ENCODE data around the gene STK17B. TPM values are rescaled to one million over a fixed set of nuclear protein-coding genes. Genes with fewer than 3 reads are reported as not detected.
A peak's percentile ranks its signal among the peaks of the same experiment; 100 is the strongest.

The STK17B gene
- total and polyA plus RNA-seq, 2 of the 13 experiments (the other 11 are each of a cell fraction or from before 2014, with no cell fraction given), result 1.6 to 4.5 TPM

- TF ChIP-seq ZMYM3 (CRISPR knock-in tag; IDR thresholded peaks at IDR 0.05), result 0 out of 2 replicates have a peak, but pooled peaks have one; percentile 14
- TF ChIP-seq HNF4G (IDR thresholded peaks at IDR 0.05; ENCODE audit: borderline replicate concordance, low read depth, low read length), result no peak
- no peak for TF ChIP-seq HNF4G (CRISPR knock-in tag; IDR thresholded peaks at IDR 0.05; ENCODE audit: borderline replicate concordance, low read depth)
- no peak for TF ChIP-seq ZNF616 (CRISPR knock-in tag; IDR thresholded peaks at IDR 0.05; ENCODE audit: low read depth)
- TF ChIP-seq ZBTB1 (CRISPR knock-in tag; IDR thresholded peaks at IDR 0.05; ENCODE audit: borderline replicate concordance), result no peak
- 0 out of 2 replicates have a peak, but pooled peaks have one; percentile 47 for TF ChIP-seq MED1 (CRISPR knock-in tag; IDR thresholded peaks at IDR 0.05)
- 0 out of 2 replicates have a peak, but pooled peaks have one; percentile 19 for TF ChIP-seq ZNF12 (CRISPR knock-in tag; IDR thresholded peaks at IDR 0.05)
- TF ChIP-seq ZNF350 (CRISPR knock-in tag; IDR thresholded peaks at IDR 0.05; ENCODE audit: borderline replicate concordance, low read depth), result no peak
- no peak for TF ChIP-seq GMEB1 (CRISPR knock-in tag; IDR thresholded peaks at IDR 0.05; ENCODE audit: borderline replicate concordance)
- TF ChIP-seq IKZF5 (CRISPR knock-in tag; IDR thresholded peaks at IDR 0.05), result peak; percentile 56; the same call in 1 of the 2 replicates
- TF ChIP-seq NR2F6 (IDR thresholded peaks at IDR 0.05), result peak; percentile 89
- TF ChIP-seq NR2F6 (CRISPR knock-in tag; IDR thresholded peaks at IDR 0.05), result peak; percentile 96
- TF ChIP-seq NR1H2 (CRISPR knock-in tag; IDR thresholded peaks at IDR 0.05; ENCODE audit: borderline replicate concordance, low read depth), result no peak
- TF ChIP-seq POLR2G (IDR thresholded peaks at IDR 0.05; ENCODE audit: low read depth, low read length), result no peak
- peak; percentile 58; the same call in 1 of the 2 replicates for TF ChIP-seq ZGPAT (CRISPR knock-in tag; IDR thresholded peaks at IDR 0.05)
- 0 out of 2 replicates have a peak, but pooled peaks have one; percentile 29 for TF ChIP-seq KAT8 (CRISPR knock-in tag; IDR thresholded peaks at IDR 0.05)
- peak; percentile 21; the same call in 1 of the 2 replicates for TF ChIP-seq ZMYM4 (CRISPR knock-in tag; IDR thresholded peaks at IDR 0.05)
- peak; percentile 70; the same call in 1 of the 2 replicates for TF ChIP-seq FOXA3 (CRISPR knock-in tag; IDR thresholded peaks at IDR 0.05)
- TF ChIP-seq FOXC1 (CRISPR knock-in tag; IDR thresholded peaks at IDR 0.05; ENCODE audit: borderline replicate concordance), result no peak
- TF ChIP-seq HOMEZ (CRISPR knock-in tag; IDR thresholded peaks at IDR 0.05; ENCODE audit: low read depth), result peak; percentile 31; the same call in 1 of the 2 replicates
- TF ChIP-seq ZNF841 (CRISPR knock-in tag; IDR thresholded peaks at IDR 0.05; ENCODE audit: borderline replicate concordance), result no peak
- TF ChIP-seq CBX5 (CRISPR knock-in tag; IDR thresholded peaks at IDR 0.05; ENCODE audit: borderline replicate concordance), result peak; percentile 66; the same call in 1 of the 2 replicates
- TF ChIP-seq ZNF367 (CRISPR knock-in tag; IDR thresholded peaks at IDR 0.05; ENCODE audit: borderline replicate concordance), result no peak
Measured at GRCh38 chr2:196088203-196088602, 83.2 kb downstream of the STK17B start (continued).

Data from HepG2 (cell line).